ENCODE results near the gene UNG.

GRCh38 chr12:109147954-109148353 lies 50.6 kb downstream of the UNG start:
- TF ChIP-seq, protein P1, sequence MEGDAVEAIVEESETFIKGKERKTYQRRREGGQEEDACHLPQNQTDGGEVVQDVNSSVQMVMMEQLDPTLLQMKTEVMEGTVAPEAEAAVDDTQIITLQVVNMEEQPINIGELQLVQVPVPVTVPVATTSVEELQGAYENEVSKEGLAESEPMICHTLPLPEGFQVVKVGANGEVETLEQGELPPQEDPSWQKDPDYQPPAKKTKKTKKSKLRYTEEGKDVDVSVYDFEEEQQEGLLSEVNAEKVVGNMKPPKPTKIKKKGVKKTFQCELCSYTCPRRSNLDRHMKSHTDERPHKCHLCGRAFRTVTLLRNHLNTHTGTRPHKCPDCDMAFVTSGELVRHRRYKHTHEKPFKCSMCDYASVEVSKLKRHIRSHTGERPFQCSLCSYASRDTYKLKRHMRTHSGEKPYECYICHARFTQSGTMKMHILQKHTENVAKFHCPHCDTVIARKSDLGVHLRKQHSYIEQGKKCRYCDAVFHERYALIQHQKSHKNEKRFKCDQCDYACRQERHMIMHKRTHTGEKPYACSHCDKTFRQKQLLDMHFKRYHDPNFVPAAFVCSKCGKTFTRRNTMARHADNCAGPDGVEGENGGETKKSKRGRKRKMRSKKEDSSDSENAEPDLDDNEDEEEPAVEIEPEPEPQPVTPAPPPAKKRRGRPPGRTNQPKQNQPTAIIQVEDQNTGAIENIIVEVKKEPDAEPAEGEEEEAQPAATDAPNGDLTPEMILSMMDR (IDR thresholded peaks at IDR 0.05), result no peak
- no peak for TF ChIP-seq POLR2A (IDR thresholded peaks at IDR 0.05)
- peak in 1 of 4 donors; percentile 5 for TF ChIP-seq EP300 (IDR thresholded peaks at IDR 0.05)
- TF ChIP-seq POLR2AphosphoS5 (IDR thresholded peaks at IDR 0.05), result peak; percentile 38 to 49

Data from upper lobe of left lung (tissue), 4 donors.